Endodermal cell (in vitro differentiated cells): Measurements from ENCODE around the gene ZNF516. TPM values are rescaled to one million over a fixed set of nuclear protein-coding genes. Genes with fewer than 3 reads are reported as not detected.

Experiments used
- DNase-seq: peaks from one replicate; pipeline ENCODE4 v3.0.0-alpha.2; 2017
- H3K27ac ChIP-seq: 2 replicates; pipeline ENCODE4 v1.5.1; 2013; ENCODE audit warnings: mild to moderate bottlenecking, low read depth, low read length, moderate library complexity
- H3K27me3 ChIP-seq: 2 replicates; pipeline ENCODE4 v1.6.1; 2013; ENCODE audit warnings: mild to moderate bottlenecking, low read length, moderate library complexity; ENCODE audit not compliant: insufficient read depth, control insufficient read depth, poor library complexity, severe bottlenecking
- H3K36me3 ChIP-seq: 2 replicates; pipeline ENCODE4 v1.7.0; 2013; ENCODE audit warnings: mild to moderate bottlenecking, low read length, moderate library complexity; ENCODE audit not compliant: control insufficient read depth, insufficient read depth
- H3K4me1 ChIP-seq: one replicate; pipeline ENCODE4 v1.7.0; 2013; ENCODE audit warnings: low read length; ENCODE audit not compliant: control insufficient read depth, insufficient read depth
- H3K4me3 ChIP-seq: 2 replicates; pipeline ENCODE4 v1.5.1; 2013; ENCODE audit warnings: mild to moderate bottlenecking, low read length, moderate library complexity
- H3K9ac ChIP-seq: 2 replicates; pipeline ENCODE4 v1.6.1; 2013; ENCODE audit warnings: mild to moderate bottlenecking, low read length, moderate library complexity; ENCODE audit not compliant: poor library complexity, severe bottlenecking; ENCODE audit errors: extremely low read depth
- H3K9me3 ChIP-seq: 2 replicates; pipeline ENCODE4 v1.6.1; 2013; ENCODE audit warnings: mild to moderate bottlenecking, low read length, moderate library complexity; ENCODE audit not compliant: control insufficient read depth
- H3K27ac Mint-ChIP-seq: 2 replicates; pipeline ENCODE4 v1.8.0; 2020; ENCODE audit warnings: mixed read lengths
- H3K27me3 Mint-ChIP-seq: 2 replicates; pipeline ENCODE4 v1.8.0; 2021; ENCODE audit warnings: mild to moderate bottlenecking, mixed read lengths; ENCODE audit not compliant: insufficient read depth
- H3K36me3 Mint-ChIP-seq: 2 replicates; pipeline ENCODE4 v1.8.0; 2020; ENCODE audit warnings: low read depth, mixed read lengths
- H3K4me1 Mint-ChIP-seq: 2 replicates; pipeline ENCODE4 v1.8.0; 2020; ENCODE audit warnings: mixed read lengths
- H3K4me3 Mint-ChIP-seq: 2 replicates; pipeline ENCODE4 v1.8.0; 2020; ENCODE audit warnings: mild to moderate bottlenecking, moderate library complexity, mixed read lengths
- H3K9me3 Mint-ChIP-seq: 2 replicates; pipeline ENCODE4 v1.8.0; 2020; ENCODE audit warnings: mild to moderate bottlenecking, mixed read lengths
- CTCF ChIP-seq: fragments of 200-600 bp; sonication (generic); conservative IDR thresholded peaks from 2 replicates; pipeline ENCODE4 v1.5.0; 2021; ENCODE audit warnings: antibody characterized with exemption, mild to moderate bottlenecking
- WGBS, 2 experiments: methylation state at CpG; one replicate each; pipeline versions ENCODE4 v1.1.5 to v1.1.7; 2013; ENCODE audit warnings: missing lambda C conversion rate in 2 of 2, mixed read lengths in 1 of 2; ENCODE audit not compliant: insufficient coverage in 1 of 2, insufficient read length in 1 of 2; 5-methylcytosine and 5-hydroxymethylcytosine counted together
- total RNA-seq, 2 donors: library from RNA; stranded (reverse); fragmentation: NEBNext Ultra II Directional in 1 of 2; extraction: Animal tissue kit (Norgen Biotek cat#: 25700) in 1 of 2; gene quantifications; 2 replicates in 1 of 2; 3 replicates in 1 of 2; pipeline ENCODE4 v1.2.1, GENCODE V29; 2021

The ZNF516 gene
- total RNA-seq, 2 donors from 2014 or later: 60.2 to 77.9 TPM

- WGBS, 2 experiments: 73 to 100% methylated on average over 2 to 5 of the region's 5 CpGs
- H3K9ac ChIP-seq: no peak overlapping the region
- no peak overlapping the region for H3K4me3 ChIP-seq
- no peaks in the 10 kb centered on the region for H3K9me3 ChIP-seq
- no peak overlapping the region for H3K27ac ChIP-seq
- Mint-ChIP-seq H3K4me1 (peaks cover 28% of the 10 kb centered on the region), H3K27me3 (no peaks in the 10 kb centered on the region), H3K36me3 (peaks cover 2% of the 10 kb centered on the region), H3K27ac (no peak overlapping the region), H3K4me3 (no peak overlapping the region), H3K9me3 (no peaks in the 10 kb centered on the region)
- no peaks in the 10 kb centered on the region for H3K36me3 ChIP-seq
- no peak for DNase-seq
- TF ChIP-seq CTCF: no peak
- H3K27me3 ChIP-seq: no peaks in the 10 kb centered on the region
- peaks cover 4% of the 10 kb centered on the region for H3K4me1 ChIP-seq
Measured at GRCh38 chr18:76315722-76316230, 179.3 kb downstream of the ZNF516 start.

GRCh38 chr18:76314496-76314895 lies 180.5 kb downstream of the ZNF516 start:
- TF ChIP-seq CTCF: no peak
- H3K36me3 ChIP-seq: no peaks in the 10 kb centered on the region
- Mint-ChIP-seq H3K27ac (no peak overlapping the region), H3K9me3 (no peaks in the 10 kb centered on the region), H3K36me3 (peaks cover 2% of the 10 kb centered on the region), H3K4me3 (no peak overlapping the region), H3K27me3 (no peaks in the 10 kb centered on the region), H3K4me1 (peaks cover 26% of the 10 kb centered on the region)
- no peaks in the 10 kb centered on the region for H3K9me3 ChIP-seq
- peaks cover 5% of the 10 kb centered on the region for H3K4me1 ChIP-seq
- DNase-seq: no peak
- H3K27ac ChIP-seq: no peak overlapping the region
- no peaks in the 10 kb centered on the region for H3K27me3 ChIP-seq
- no peak overlapping the region for H3K4me3 ChIP-seq
- H3K9ac ChIP-seq: no peak overlapping the region
- WGBS, 2 experiments: 75 to 77% methylated on average over 6 of the region's 6 CpGs

GRCh38 chr18:76314015-76314414 lies 181.0 kb downstream of the ZNF516 start:
- H3K27ac ChIP-seq: no peak overlapping the region
- DNase-seq: no peak
- no peaks in the 10 kb centered on the region for H3K27me3 Mint-ChIP-seq
- peaks cover 8% of the 10 kb centered on the region for H3K4me1 ChIP-seq
- peaks cover 27% of the 10 kb centered on the region for H3K4me1 Mint-ChIP-seq
- WGBS, 2 experiments: 66% methylated on average over 3 of the region's 3 CpGs; no CpG with 5 or more reads in 1 of the 2 experiments
- no peak overlapping the region for H3K4me3 ChIP-seq
- H3K27me3 ChIP-seq: no peaks in the 10 kb centered on the region
- H3K9me3 ChIP-seq: no peaks in the 10 kb centered on the region
- H3K9me3 Mint-ChIP-seq: no peaks in the 10 kb centered on the region
- no peak overlapping the region for H3K27ac Mint-ChIP-seq
- no peak for TF ChIP-seq CTCF
- H3K4me3 Mint-ChIP-seq: no peak overlapping the region
- H3K36me3 ChIP-seq: no peaks in the 10 kb centered on the region
- peaks cover 2% of the 10 kb centered on the region for H3K36me3 Mint-ChIP-seq
- no peak overlapping the region for H3K9ac ChIP-seq
